ENCODE data around the gene LRCOL1.
"Not testable (repeated sequence)": the region's sequence is repeated elsewhere in the genome, so short reads cannot be mapped to it uniquely, and the experiment has no call there.

Gene LRCOL1

GRCh38 chr12:132603240-132604150, 6.9 kb downstream of the LRCOL1 start:
- no peaks in the 10 kb centered on the region for H3K36me3 ChIP-seq (ENCODE audit: control insufficient read depth, insufficient read depth, low read length, severe bottlenecking)
- peaks cover 62% of the 10 kb centered on the region for H3K27me3 ChIP-seq (replicated peaks; ENCODE audit: control insufficient read depth, insufficient read depth, low read length)
- no peak for DNase-seq (ENCODE audit: low read depth)
- H3K4me1 ChIP-seq (ENCODE audit: control insufficient read depth, insufficient read depth, low read length) = peaks cover 5% of the 10 kb centered on the region
- H3K4me3 ChIP-seq (ENCODE audit: low read length) = no peak overlapping the region
- H3K9me3 ChIP-seq (ENCODE audit: control insufficient read depth, low read length) = no peaks in the 10 kb centered on the region
- H3K9ac ChIP-seq (ENCODE audit: low read length) = no peak overlapping the region

- Histone ChIP-seq H3K4me3 (ENCODE audit: low read length) (no peak overlapping the region), H3K9me3 (ENCODE audit: control insufficient read depth, low read length) (no peaks in the 10 kb centered on the region), H3K4me1 (ENCODE audit: control insufficient read depth, insufficient read depth, low read length) (peaks cover 5% of the 10 kb centered on the region), H3K36me3 (ENCODE audit: control insufficient read depth, insufficient read depth, low read length, severe bottlenecking) (no peaks in the 10 kb centered on the region), H3K9ac (ENCODE audit: low read length) (no peak overlapping the region), H3K27me3 (replicated peaks; ENCODE audit: control insufficient read depth, insufficient read depth, low read length) (peaks cover 55% of the 10 kb centered on the region)
- no peak for DNase-seq (ENCODE audit: low read depth)
These were observed 7.7 kb downstream of the LRCOL1 start for GRCh38 chr12:132602572-132603239.

DNA sequence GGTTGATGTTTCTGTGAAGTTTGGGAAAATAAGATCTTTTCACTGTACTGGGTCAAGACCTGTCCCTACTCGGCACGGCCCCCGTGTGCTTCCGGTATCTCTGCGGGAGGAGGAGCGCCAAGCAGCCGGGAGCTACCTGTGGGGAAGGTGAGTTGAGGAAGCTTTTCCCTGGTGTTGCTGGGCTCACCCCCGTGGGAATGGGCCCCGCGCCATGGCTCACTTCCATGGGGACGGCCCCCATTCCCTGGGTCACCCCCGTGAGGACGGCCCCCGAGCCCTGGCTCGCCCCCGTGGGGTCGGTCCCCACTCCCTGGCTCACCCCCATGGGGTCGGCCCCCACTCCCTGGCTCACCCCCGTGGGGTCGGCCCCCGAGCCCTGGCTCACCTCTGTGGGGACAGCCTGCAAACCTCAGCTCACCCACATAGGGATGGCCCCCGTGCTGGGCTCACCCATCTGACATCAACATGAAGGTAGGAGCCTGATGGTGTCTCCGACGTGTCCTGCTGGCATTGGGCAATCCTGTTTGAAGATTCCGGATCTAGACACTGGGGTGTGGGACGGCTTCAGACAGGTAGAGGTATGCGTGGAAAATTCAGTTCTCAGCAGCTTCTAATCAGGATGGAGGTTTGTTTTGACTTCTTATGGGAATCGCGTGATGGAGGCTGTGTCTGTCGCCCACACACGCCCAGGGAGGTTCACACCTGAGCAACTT, 9.1 kb downstream of the LRCOL1 start:
- Histone ChIP-seq H3K36me3 (ENCODE audit: control insufficient read depth, insufficient read depth, low read length, severe bottlenecking) (no peaks in the 10 kb centered on the region), H3K4me3 (ENCODE audit: low read length) (no peak overlapping the region), H3K9me3 (ENCODE audit: control insufficient read depth, low read length) (no peaks in the 10 kb centered on the region), H3K27me3 (replicated peaks; ENCODE audit: control insufficient read depth, insufficient read depth, low read length) (peaks cover 41% of the 10 kb centered on the region), H3K4me1 (ENCODE audit: control insufficient read depth, insufficient read depth, low read length) (peaks cover 9% of the 10 kb centered on the region), H3K9ac (ENCODE audit: low read length) (no peak overlapping the region)
- DNase-seq (ENCODE audit: low read depth) = no peak

GRCh38 chr12:132600048-132601032, 10.0 kb downstream of the LRCOL1 start:
- H3K4me1 ChIP-seq (ENCODE audit: control insufficient read depth, insufficient read depth, low read length) = peaks cover 12% of the 10 kb centered on the region
- peak overlapping the region; percentile 71 for H3K9ac ChIP-seq (ENCODE audit: low read length)
- H3K27me3 ChIP-seq (replicated peaks; ENCODE audit: control insufficient read depth, insufficient read depth, low read length) = peaks cover 34% of the 10 kb centered on the region
- H3K9me3 ChIP-seq (ENCODE audit: control insufficient read depth, low read length) = no peaks in the 10 kb centered on the region
- no peaks in the 10 kb centered on the region for H3K36me3 ChIP-seq (ENCODE audit: control insufficient read depth, insufficient read depth, low read length, severe bottlenecking)
- DNase-seq (ENCODE audit: low read depth) = peak; percentile 65
- H3K4me3 ChIP-seq (ENCODE audit: low read length) = peak overlapping the region; percentile 74

GRCh38 chr12:132599502-132599901, 10.9 kb downstream of the LRCOL1 start:
- not testable (repeated sequence) for H3K36me3 ChIP-seq (ENCODE audit: control insufficient read depth, insufficient read depth, low read length, severe bottlenecking); H3K9ac ChIP-seq (ENCODE audit: low read length); H3K9me3 ChIP-seq (ENCODE audit: control insufficient read depth, low read length); DNase-seq (ENCODE audit: low read depth); H3K4me3 ChIP-seq (ENCODE audit: low read length)
- Histone ChIP-seq H3K27me3 (replicated peaks; ENCODE audit: control insufficient read depth, insufficient read depth, low read length) (peaks cover 30% of the 10 kb centered on the region), H3K4me1 (ENCODE audit: control insufficient read depth, insufficient read depth, low read length) (peaks cover 12% of the 10 kb centered on the region)

DNA sequence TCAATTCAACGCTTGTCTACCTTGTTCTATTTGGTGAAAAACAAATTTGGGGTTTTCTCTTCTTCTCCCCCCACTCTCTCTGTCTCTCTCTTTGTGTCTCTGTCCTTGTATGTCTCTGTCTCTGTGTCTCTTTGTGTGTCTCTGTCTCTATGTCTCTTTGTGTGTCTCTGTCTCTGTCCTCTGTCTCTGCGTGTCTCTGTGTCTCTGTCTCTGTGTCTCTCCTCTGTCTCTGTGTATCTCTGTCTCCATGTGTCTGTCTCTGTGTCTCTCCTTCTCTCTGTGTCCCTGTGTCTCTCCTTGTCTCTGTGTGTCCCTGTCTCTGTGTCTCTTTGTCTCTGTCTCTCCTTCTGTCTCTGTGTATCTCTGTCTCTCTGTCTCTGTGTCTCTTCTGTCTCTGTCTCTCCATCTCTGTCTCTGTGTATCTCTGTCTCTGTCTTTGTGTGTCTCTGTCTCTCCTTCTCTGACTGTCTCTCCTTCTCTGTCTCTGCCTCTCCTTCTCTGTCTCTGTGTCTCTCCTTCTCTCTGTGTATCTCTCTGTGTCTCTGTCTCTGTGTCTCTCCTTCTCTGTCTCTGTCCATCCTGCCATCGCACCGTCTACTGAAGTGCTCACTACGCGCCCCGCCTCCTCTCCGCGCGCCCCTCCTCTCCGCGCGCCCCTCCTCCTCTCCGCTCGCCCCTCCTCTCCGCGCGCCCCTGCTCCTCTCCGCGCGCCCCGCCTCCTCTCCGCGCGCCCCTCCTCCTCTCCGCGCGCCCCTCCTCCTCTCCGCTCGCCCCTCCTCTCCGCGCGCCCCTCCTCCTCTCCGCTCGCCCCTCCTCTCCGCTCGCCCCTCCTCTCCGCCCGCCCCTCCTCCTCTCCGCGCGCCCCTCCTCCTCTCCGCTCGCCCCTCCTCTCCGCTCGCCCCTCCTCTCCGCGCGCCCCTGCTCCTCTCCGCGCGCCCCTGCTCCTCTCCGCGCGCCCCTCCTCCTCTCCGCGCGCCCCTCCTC, 12.8 kb downstream of the LRCOL1 start:
- Histone ChIP-seq H3K9me3 (ENCODE audit: control insufficient read depth, low read length) (no peaks in the 10 kb centered on the region), H3K9ac (ENCODE audit: low read length) (no peak overlapping the region), H3K4me1 (ENCODE audit: control insufficient read depth, insufficient read depth, low read length) (peaks cover 12% of the 10 kb centered on the region), H3K27me3 (replicated peaks; ENCODE audit: control insufficient read depth, insufficient read depth, low read length) (peaks cover 19% of the 10 kb centered on the region), H3K36me3 (ENCODE audit: control insufficient read depth, insufficient read depth, low read length, severe bottlenecking) (no peaks in the 10 kb centered on the region), H3K4me3 (ENCODE audit: low read length) (peak overlapping the region; percentile 73)
- DNase-seq (ENCODE audit: low read depth) = peak; percentile 53

- peak; percentile 16 for DNase-seq (ENCODE audit: low read depth)
- Histone ChIP-seq H3K9me3 (ENCODE audit: control insufficient read depth, low read length) (no peaks in the 10 kb centered on the region), H3K27me3 (replicated peaks; ENCODE audit: control insufficient read depth, insufficient read depth, low read length) (peaks cover 4% of the 10 kb centered on the region), H3K4me1 (ENCODE audit: control insufficient read depth, insufficient read depth, low read length) (peaks cover 12% of the 10 kb centered on the region), H3K36me3 (ENCODE audit: control insufficient read depth, insufficient read depth, low read length, severe bottlenecking) (no peaks in the 10 kb centered on the region), H3K4me3 (ENCODE audit: low read length) (no peak overlapping the region), H3K9ac (ENCODE audit: low read length) (no peak overlapping the region)
These were observed 14.4 kb downstream of the LRCOL1 start for GRCh38 chr12:132596016-132596415.

- no peaks in the 10 kb centered on the region for H3K27me3 ChIP-seq (replicated peaks; ENCODE audit: control insufficient read depth, insufficient read depth, low read length)
- H3K9me3 ChIP-seq (ENCODE audit: control insufficient read depth, low read length) = no peaks in the 10 kb centered on the region
- H3K4me3 ChIP-seq (ENCODE audit: low read length) = no peak overlapping the region
- DNase-seq (ENCODE audit: low read depth) = no peak
- H3K9ac ChIP-seq (ENCODE audit: low read length) = no peak overlapping the region
- H3K36me3 ChIP-seq (ENCODE audit: control insufficient read depth, insufficient read depth, low read length, severe bottlenecking) = no peaks in the 10 kb centered on the region
- H3K4me1 ChIP-seq (ENCODE audit: control insufficient read depth, insufficient read depth, low read length) = peaks cover 7% of the 10 kb centered on the region
These were observed 15.2 kb downstream of the LRCOL1 start for GRCh38 chr12:132595183-132595582.

GRCh38 chr12:132593938-132594358, 16.4 kb downstream of the LRCOL1 start:
- DNase-seq (ENCODE audit: low read depth) = peak; percentile 87
- Histone ChIP-seq H3K36me3 (ENCODE audit: control insufficient read depth, insufficient read depth, low read length, severe bottlenecking) (no peaks in the 10 kb centered on the region), H3K9me3 (ENCODE audit: control insufficient read depth, low read length) (peaks cover 4% of the 10 kb centered on the region), H3K4me1 (ENCODE audit: control insufficient read depth, insufficient read depth, low read length) (peaks cover 7% of the 10 kb centered on the region), H3K9ac (ENCODE audit: low read length) (no peak overlapping the region), H3K4me3 (ENCODE audit: low read length) (peak overlapping the region; percentile 42), H3K27me3 (replicated peaks; ENCODE audit: control insufficient read depth, insufficient read depth, low read length) (peaks cover 3% of the 10 kb centered on the region)

All from adipocyte (in vitro differentiated cells).